RCC 7860 (cell line): ENCODE measurements around the gene R3HDM2.
"Not testable (repeated sequence)": the region's sequence is repeated elsewhere in the genome, so short reads cannot be mapped to it uniquely, and the experiment has no call there.

ENCODE experiments used
- DNase-seq: peaks from one replicate; pipeline ENCODE4 v3.0.0-alpha.2; 2015; ENCODE audit warnings: low spot score
- FAIRE-seq: peaks from 2 replicates; lab custom pipeline; 2012; peaks lifted over from hg19 to GRCh38; lab: Jason Lieb, UNC

R3HDM2 gene

GRCh38 chr12:57336299-57336698 is 94.5 kb downstream of the R3HDM2 start:
- FAIRE-seq, DNase-seq: not testable (repeated sequence)

- DNase-seq = no peak
These were observed 96.6 kb downstream of the R3HDM2 start for GRCh38 chr12:57334219-57334618.

GRCh38 chr12:57332646-57333312 is 98.1 kb downstream of the R3HDM2 start:
- DNase-seq (no peak), FAIRE-seq (no peak)

More at GRCh38 chr12:57334219-57334618, 96.6 kb downstream of the R3HDM2 start:
- FAIRE-seq = no peak

- FAIRE-seq (no peak), DNase-seq (no peak)
These were observed 99.9 kb downstream of the R3HDM2 start for GRCh38 chr12:57330992-57331391.

- no peak for FAIRE-seq
- DNase-seq = no peak
These were observed 101.6 kb downstream of the R3HDM2 start for GRCh38 chr12:57329219-57329618.

GRCh38 chr12:57325395-57325794 is 105.4 kb downstream of the R3HDM2 start:
- FAIRE-seq (no peak), DNase-seq (no peak)

- no peak for FAIRE-seq
- no peak for DNase-seq
These were observed 107.4 kb downstream of the R3HDM2 start for GRCh38 chr12:57323416-57323815.

GRCh38 chr12:57320639-57321038 is 110.2 kb downstream of the R3HDM2 start:
- FAIRE-seq (no peak), DNase-seq (no peak)

- DNase-seq (no peak), FAIRE-seq (no peak)
These were observed 111.0 kb downstream of the R3HDM2 start for GRCh38 chr12:57319678-57320469.

GRCh38 chr12:57315681-57316080 is 115.2 kb downstream of the R3HDM2 start:
- FAIRE-seq (no peak), DNase-seq (no peak)

GRCh38 chr12:57312287-57312686 is 118.6 kb downstream of the R3HDM2 start:
- peak; percentile 39 for DNase-seq
- FAIRE-seq = not testable (repeated sequence)

GRCh38 chr12:57309420-57309819 is 121.4 kb downstream of the R3HDM2 start:
- no peak for FAIRE-seq
- DNase-seq = no peak

- DNase-seq = no peak
These were observed 129.8 kb downstream of the R3HDM2 start for GRCh38 chr12:57300961-57301584.

GRCh38 chr12:57299514-57300016 is 131.3 kb downstream of the R3HDM2 start:
- no peak for DNase-seq
- FAIRE-seq = no peak

More at GRCh38 chr12:57300961-57301584, 129.8 kb downstream of the R3HDM2 start:
- no peak for FAIRE-seq

GRCh38 chr12:57296291-57296690 is 134.6 kb downstream of the R3HDM2 start:
- FAIRE-seq = no peak

GRCh38 chr12:57282073-57282472 is 148.8 kb downstream of the R3HDM2 start:
- DNase-seq, FAIRE-seq: not testable (repeated sequence)

More at GRCh38 chr12:57296291-57296690, 134.6 kb downstream of the R3HDM2 start:
- no peak for DNase-seq

GRCh38 chr12:57280211-57281062 is 150.4 kb downstream of the R3HDM2 start:
- DNase-seq = peak; percentile 95
- FAIRE-seq = peak; percentile 93

- no peak for FAIRE-seq
These were observed 152.1 kb downstream of the R3HDM2 start for GRCh38 chr12:57278465-57279381.

GRCh38 chr12:57276935-57277563 is 153.8 kb downstream of the R3HDM2 start:
- FAIRE-seq = no peak
- DNase-seq = no peak

More at GRCh38 chr12:57278465-57279381, 152.1 kb downstream of the R3HDM2 start:
- DNase-seq = no peak
